NB4 (cell line): Measurements from ENCODE around the gene INO80.

ENCODE experiments used
- CTCF ChIP-seq: IDR thresholded peaks from one replicate; pipeline ENCODE4 v1.5.1; 2012; ENCODE audit warnings: low read depth, low read length
- MYC ChIP-seq: IDR thresholded peaks from 2 replicates; pipeline ENCODE4 v1.6.1; 2011; ENCODE audit warnings: low read depth, low read length
- POLR2A ChIP-seq: IDR thresholded peaks from 2 replicates; pipeline ENCODE4 v1.6.1; 2011; ENCODE audit warnings: mild to moderate bottlenecking; ENCODE audit not compliant: insufficient read length; ENCODE audit errors: extremely low read depth

GRCh38 chr15:40942878-40943277 is 173.2 kb downstream of the INO80 start:
- no peak for TF ChIP-seq CTCF
- no peak for TF ChIP-seq MYC
- no peak for TF ChIP-seq POLR2A
